Measurements from ENCODE around the gene PARM1.

PARM1 gene

GRCh38 chr4:75089206-75089605 lies 156.3 kb downstream of the PARM1 start:
- H3K4me1 ChIP-seq (ENCODE audit: low read length) = peaks cover 11% of the 10 kb centered on the region
- no peaks in the 10 kb centered on the region for H4K20me1 ChIP-seq (ENCODE audit: insufficient read depth, low read length)
- no peak overlapping the region for H3K27ac ChIP-seq (ENCODE audit: low read length)

GRCh38 chr4:75099321-75099720 lies 166.4 kb downstream of the PARM1 start:
- H3K27me3 ChIP-seq (ENCODE audit: low read depth, low read length) = no peaks in the 10 kb centered on the region
- peak overlapping the region; percentile 7; the same call in 1 of the 2 replicates for H3K4me3 ChIP-seq (ENCODE audit: low read length)
- H3K9ac ChIP-seq (ENCODE audit: low read length) = peak overlapping the region; percentile 58; the same call in 1 of the 2 replicates
- H3K27ac ChIP-seq (ENCODE audit: low read length) = peak overlapping the region; percentile 91
- no peaks in the 10 kb centered on the region for H4K20me1 ChIP-seq (ENCODE audit: insufficient read depth, low read length)
- TF ChIP-seq EZH2phosphoT487 (IDR thresholded peaks at IDR 0.05; ENCODE audit: low read depth) (no peak), CTCF (IDR thresholded peaks at IDR 0.05; ENCODE audit: low read depth, low read length) (no peak)
- peaks cover 9% of the 10 kb centered on the region for H3K9me3 ChIP-seq (ENCODE audit: insufficient read depth, low read length)
- H2AFZ ChIP-seq (ENCODE audit: low read depth, low read length) = peak overlapping the region; percentile 66; the same call in 1 of the 2 replicates
- peaks cover 17% of the 10 kb centered on the region for H3K36me3 ChIP-seq (replicated peaks; ENCODE audit: low read depth, low read length)
- peaks cover 56% of the 10 kb centered on the region for H3K4me1 ChIP-seq (ENCODE audit: low read length)
- peak overlapping the region; percentile 23 for H3K4me2 ChIP-seq (ENCODE audit: low read length)
- no peaks in the 10 kb centered on the region for H3K79me2 ChIP-seq (ENCODE audit: low read length)

More at GRCh38 chr4:75089206-75089605, 156.3 kb downstream of the PARM1 start:
- H3K9ac ChIP-seq (ENCODE audit: low read length) = no peak overlapping the region
- no peaks in the 10 kb centered on the region for H3K9me3 ChIP-seq (ENCODE audit: insufficient read depth, low read length)
- TF ChIP-seq EZH2phosphoT487 (IDR thresholded peaks at IDR 0.05; ENCODE audit: low read depth) = no peak
- TF ChIP-seq CTCF (IDR thresholded peaks at IDR 0.05; ENCODE audit: low read depth, low read length) = no peak
- no peak overlapping the region for H3K4me2 ChIP-seq (ENCODE audit: low read length)
- no peaks in the 10 kb centered on the region for H3K27me3 ChIP-seq (ENCODE audit: low read depth, low read length)
- H3K36me3 ChIP-seq (replicated peaks; ENCODE audit: low read depth, low read length) = no peaks in the 10 kb centered on the region
- no peak overlapping the region for H2AFZ ChIP-seq (ENCODE audit: low read depth, low read length)
- H3K4me3 ChIP-seq (ENCODE audit: low read length) = no peak overlapping the region
- H3K79me2 ChIP-seq (ENCODE audit: low read length) = no peaks in the 10 kb centered on the region

All from OCI-LY3 (cell line).